Activated CD8-positive, alpha-beta T cell treated with anti-CD3 and anti-CD28 coated beads for 36 hours (primary cell): Measurements from ENCODE around the gene HMCN2. TPM values are rescaled to one million over a fixed set of nuclear protein-coding genes. Genes with fewer than 3 reads are reported as not detected.

Experiments
- ATAC-seq: fragments of 200-7000 bp; cut with Tn5 transposase; one replicate; pipeline ENCODE4 v1.10.0; 2021; ENCODE audit warnings: mild to moderate bottlenecking, moderate library complexity
- CTCF ChIA-PET: fragments of 350-600 bp; sonication (Branson Sonifier 250); formaldehyde crosslinking; loops from one replicate; lab custom pipeline; 2021; ENCODE audit warnings: antibody characterized with exemption; lab: Charles Lee
- POLR2A ChIA-PET: fragments of 350-600 bp; sonication (Branson Sonifier 250); formaldehyde crosslinking; loops from one replicate; lab custom pipeline; 2021; ENCODE audit warnings: antibody characterized with exemption; lab: Charles Lee
- DNase-seq: peaks from one replicate; pipeline ENCODE4 v3.0.0-alpha.2; 2020
- H3K27ac Mint-ChIP-seq: one replicate; pipeline ENCODE4 v1.8.0; 2021; ENCODE audit warnings: mild to moderate bottlenecking, mixed read lengths
- H3K27me3 Mint-ChIP-seq: one replicate; pipeline ENCODE4 v1.8.0; 2021; ENCODE audit warnings: mixed read lengths
- H3K36me3 Mint-ChIP-seq: one replicate; pipeline ENCODE4 v1.8.0; 2021; ENCODE audit warnings: low read depth, mixed read lengths
- H3K4me1 Mint-ChIP-seq: one replicate; pipeline ENCODE4 v1.8.0; 2021; ENCODE audit warnings: low read depth, mixed read lengths
- H3K4me3 Mint-ChIP-seq: one replicate; pipeline ENCODE4 v1.8.0; 2021; ENCODE audit warnings: mild to moderate bottlenecking, moderate library complexity, mixed read lengths
- H3K9me3 Mint-ChIP-seq: one replicate; pipeline ENCODE4 v1.8.0; 2021; ENCODE audit warnings: mixed read lengths
- CTCF ChIP-seq: fragments of 200-600 bp; IDR thresholded peaks from one replicate; pipeline ENCODE4 v1.8.0; 2022; ENCODE audit warnings: antibody characterized with exemption, mild to moderate bottlenecking
- intact Hi-C: fragments of 100-400 bp; cut with micrococcal nuclease; formaldehyde crosslinking; loops from one replicate; pipeline ENCODE4 v1.10.0; 2022
- total RNA-seq, 2 experiments: library from RNA; stranded (reverse); gene quantifications; one replicate each; pipeline ENCODE4 v1.2.3, GENCODE V29; 2021

The HMCN2 gene
- total RNA-seq, 2 experiments from 2014 or later = not detected

GRCh38 chr9:130461218-130461630 is 195.7 kb downstream of the HMCN2 start:
- peak; percentile 95 for TF ChIP-seq CTCF
- Mint-ChIP-seq H3K4me1 (no peaks in the 10 kb centered on the region), H3K27me3 (peaks cover 15% of the 10 kb centered on the region), H3K4me3 (no peak overlapping the region), H3K27ac (no peak overlapping the region), H3K9me3 (no peaks in the 10 kb centered on the region), H3K36me3 (no peaks in the 10 kb centered on the region)
- intact Hi-C loops = loop anchor here (2.0 kb wide), 1 partner anchor 222 kb away; no protein-coding TSS in a partner anchor
- DNase-seq (peak; percentile 79), ATAC-seq (peak; percentile 85)
- POLR2A ChIA-PET = interaction anchor here (1.4 kb wide), 1 partner anchor 14 kb away, joined by 4 read pairs; no protein-coding TSS in a partner anchor
- CTCF ChIA-PET = interaction anchor here (0.9 to 9.5 kb wide), 11 partner anchors 15 to 246 kb away, joined by 3 to 124 read pairs (median 4); no protein-coding TSS in a partner anchor

- DNase-seq (no peak), ATAC-seq (no peak)
- Mint-ChIP-seq H3K4me3 (no peak overlapping the region), H3K4me1 (no peaks in the 10 kb centered on the region), H3K36me3 (no peaks in the 10 kb centered on the region), H3K27me3 (peaks cover 15% of the 10 kb centered on the region), H3K9me3 (no peaks in the 10 kb centered on the region), H3K27ac (no peak overlapping the region)
- intact Hi-C loops = loop anchor here (2.0 kb wide), 1 partner anchor 221 kb away; no protein-coding TSS in a partner anchor
- ChIA-PET CTCF (interaction anchor here (1.4 to 9.5 kb wide), 2 partner anchors 77 to 221 kb away, joined by 5 to 124 read pairs; no protein-coding TSS in a partner anchor), POLR2A (no interaction called here)
- TF ChIP-seq CTCF = no peak
These were observed 196.2 kb downstream of the HMCN2 start for GRCh38 chr9:130461731-130462130.

- Mint-ChIP-seq H3K27ac (no peak overlapping the region), H3K4me3 (no peak overlapping the region), H3K9me3 (no peaks in the 10 kb centered on the region), H3K36me3 (no peaks in the 10 kb centered on the region), H3K27me3 (peaks cover 23% of the 10 kb centered on the region), H3K4me1 (no peaks in the 10 kb centered on the region)
- intact Hi-C loops = no loop called here
- no peak for DNase-seq
- CTCF ChIA-PET = interaction anchor here (0.8 to 9.5 kb wide), 3 partner anchors 217 to 238 kb away, joined by 3 to 124 read pairs (median 10); no protein-coding TSS in a partner anchor
- no peak for TF ChIP-seq CTCF
- POLR2A ChIA-PET = interaction anchor here (0.8 kb wide), 1 partner anchor 137 kb away, joined by 3 read pairs; no protein-coding TSS in a partner anchor
- no peak for ATAC-seq
These were observed 197.4 kb downstream of the HMCN2 start for GRCh38 chr9:130462685-130463540.

GRCh38 chr9:130463763-130464745 is 198.5 kb downstream of the HMCN2 start:
- ATAC-seq (no peak), DNase-seq (no peak)
- H3K27me3 Mint-ChIP-seq = peaks cover 28% of the 10 kb centered on the region
- no peak for TF ChIP-seq CTCF
- POLR2A ChIA-PET = no interaction called here
- no peaks in the 10 kb centered on the region for H3K9me3 Mint-ChIP-seq
- H3K4me3 Mint-ChIP-seq = no peak overlapping the region
- intact Hi-C loops = no loop called here
- no peaks in the 10 kb centered on the region for H3K36me3 Mint-ChIP-seq
- H3K27ac Mint-ChIP-seq = no peak overlapping the region
- CTCF ChIA-PET = interaction anchor here (1.0 to 9.5 kb wide), 3 partner anchors 219 to 400 kb away, joined by 3 to 124 read pairs (median 10); no protein-coding TSS in a partner anchor
- no peaks in the 10 kb centered on the region for H3K4me1 Mint-ChIP-seq
